HCT116 (cell line): Measurements from ENCODE around the gene SLMAP. TPM values are rescaled to one million over a fixed set of nuclear protein-coding genes. Genes with fewer than 3 reads are reported as not detected.

ENCODE experiments used
- ATAC-seq: fragments of 200-7000 bp; cut with Tn5 transposase; 2 replicates; pipeline ENCODE4 v1.9.1; 2020; ENCODE audit warnings: mild to moderate bottlenecking, moderate library complexity
- BruUV-seq: library from RNA; stranded (reverse); fragments of 400-500 nt; replicated peaks from 2 replicates; lab custom pipeline; 2021; lab: Mats Ljungman, UMichigan
- CTCF ChIA-PET: fragments of 300-600 bp; sonication (Branson Sonifier 250); formaldehyde crosslinking; loops from one replicate; lab custom pipeline; 2021; ENCODE audit warnings: antibody characterized with exemption; lab: Charles Lee
- POLR2A ChIA-PET: fragments of 300-600, 350-600 bp; sonication (Branson Sonifier 250); formaldehyde crosslinking; loops from one replicate; lab custom pipeline; 2021; ENCODE audit warnings: antibody characterized with exemption; lab: Charles Lee
- RAD21 ChIA-PET, 2 experiments: fragments of 300-600 bp; sonication (Branson Sonifier 250); formaldehyde crosslinking; loops; one replicate each; lab custom pipeline; 2023; ENCODE audit warnings: low total read pairs in 2 of 2; ENCODE audit not compliant: uncharacterized antibody in 2 of 2, unreplicated experiment in 2 of 2, low non-redundant PET in 1 of 2; lab: Charles Lee
- DNase-seq: peaks from one replicate; pipeline ENCODE4 v3.0.0-alpha.2; 2010; ENCODE audit warnings: low read depth, low spot score
- H2AFZ ChIP-seq: fragments of 200-600 bp; shearing (Covaris generic), sonication (generic); 2 replicates; pipeline ENCODE4 v1.6.1; 2017; ENCODE audit warnings: low read depth, mixed run types, mixed read lengths, antibody characterized with exemption, low read length; ENCODE audit not compliant: poor library complexity, severe bottlenecking
- H3K27ac ChIP-seq: 2 replicates; pipeline ENCODE4 v1.5.1; 2012; ENCODE audit warnings: low read depth, low read length
- H3K27me3 ChIP-seq: fragments of 200-600 bp; sonication (generic); 2 replicates; pipeline ENCODE4 v1.6.1; 2016; ENCODE audit warnings: mixed run types, low read length, mixed read lengths; ENCODE audit not compliant: insufficient read depth
- H3K36me3 ChIP-seq, 2 experiments: fragments of 200-500 bp in 1 of 2; fragments of 200-600 bp in 1 of 2; sonication (Bioruptor generic) in 1 of 2; sonication (generic) in 1 of 2; 2 replicates each; pipeline versions ENCODE4 v1.5.1 to v1.6.1; 2014 to 2016; ENCODE audit warnings: low read length in 2 of 2, inconsistent platforms in 1 of 2, mixed read lengths in 1 of 2, mixed run types in 1 of 2; ENCODE audit not compliant: insufficient read depth in 2 of 2, control insufficient read depth in 1 of 2
- H3K4me1 ChIP-seq, 2 experiments: fragments of 200-600 bp in 1 of 2; sonication (generic) in 1 of 2; 2 replicates each; pipeline versions ENCODE4 v1.5.1 to v1.6.1; 2012 to 2017; ENCODE audit warnings: low read length in 2 of 2, inconsistent platforms in 1 of 2, mild to moderate bottlenecking in 1 of 2, mixed read lengths in 1 of 2, mixed run types in 1 of 2, moderate library complexity in 1 of 2; ENCODE audit not compliant: insufficient read depth in 2 of 2, control insufficient read depth in 1 of 2
- H3K4me2 ChIP-seq: fragments of 200-600 bp; sonication (generic); 2 replicates; pipeline ENCODE4 v1.6.1; 2017; ENCODE audit warnings: mixed run types, low read length, mixed read lengths
- H3K4me3 ChIP-seq, 2 experiments: fragments of 200-600 bp in 1 of 2; sonication (generic) in 1 of 2; replicated peaks in 1 of 2; 2 replicates each; pipeline ENCODE4 v1.5.1; 2011 to 2016; ENCODE audit warnings: low read length in 2 of 2, control low read depth in 1 of 2, low read depth in 1 of 2, mild to moderate bottlenecking in 1 of 2, mixed read lengths in 1 of 2, mixed run types in 1 of 2
- H3K79me2 ChIP-seq: fragments of 200-600 bp; sonication (generic); 2 replicates; pipeline ENCODE4 v1.6.1; 2017; ENCODE audit warnings: mild to moderate bottlenecking, mixed run types, low read length, moderate library complexity, mixed read lengths; ENCODE audit not compliant: insufficient read depth
- H3K9ac ChIP-seq: fragments of 200-600 bp; sonication (generic); 2 replicates; pipeline ENCODE4 v1.6.1; 2016; ENCODE audit warnings: low read length, mixed read lengths
- H3K9me2 ChIP-seq: fragments of 200-600 bp; sonication (generic), shearing (Covaris generic); 2 replicates; pipeline ENCODE4 v1.6.1; 2017; ENCODE audit warnings: mixed run types, mild to moderate bottlenecking, moderate library complexity; ENCODE audit not compliant: insufficient read depth
- H3K9me3 ChIP-seq, 2 experiments: fragments of 200-500 bp in 1 of 2; fragments of 200-600 bp in 1 of 2; sonication (Bioruptor generic) in 1 of 2; sonication (generic) in 1 of 2; 2 replicates each; pipeline ENCODE4 v1.6.1; 2014 to 2017; ENCODE audit warnings: low read length in 2 of 2, mixed read lengths in 2 of 2, inconsistent platforms in 1 of 2, low read depth in 1 of 2, mild to moderate bottlenecking in 1 of 2, mixed run types in 1 of 2, moderate library complexity in 1 of 2; ENCODE audit not compliant: control insufficient read depth in 1 of 2, insufficient read depth in 1 of 2
- H4K20me1 ChIP-seq: fragments of 200-600 bp; sonication (generic), shearing (Covaris generic); 2 replicates; pipeline ENCODE4 v1.6.1; 2017; ENCODE audit warnings: mixed run types, mild to moderate bottlenecking, moderate library complexity; ENCODE audit not compliant: insufficient read depth
- ATF3 ChIP-seq: IDR thresholded peaks from 2 replicates; pipeline ENCODE4 v1.6.1; 2012
- CEBPB ChIP-seq: IDR thresholded peaks from 2 replicates; pipeline ENCODE4 v1.6.1; 2012; ENCODE audit warnings: low read depth
- EGR1 ChIP-seq: IDR thresholded peaks from 2 replicates; pipeline ENCODE4 v1.6.1; 2012; ENCODE audit warnings: low read depth
- ELF1 ChIP-seq: IDR thresholded peaks from 2 replicates; pipeline ENCODE4 v1.6.1; 2012; ENCODE audit warnings: low read depth, borderline replicate concordance
- EZH2phosphoT487 ChIP-seq: fragments of 200-600 bp; IDR thresholded peaks from 2 replicates; pipeline ENCODE4 v1.6.1; 2018; ENCODE audit warnings: antibody characterized with exemption, borderline replicate concordance
- JUND ChIP-seq: IDR thresholded peaks from 2 replicates; pipeline ENCODE4 v1.6.1; 2012
- MAX ChIP-seq: IDR thresholded peaks from 2 replicates; pipeline ENCODE4 v1.6.1; 2012
- POLR2AphosphoS5 ChIP-seq: IDR thresholded peaks from 2 replicates; pipeline ENCODE4 v1.6.1; 2011; ENCODE audit warnings: mild to moderate bottlenecking, low read depth, low read length, moderate library complexity
- RAD21 ChIP-seq: IDR thresholded peaks from 2 replicates; pipeline ENCODE4 v1.6.1; 2012; ENCODE audit warnings: low read depth, mild to moderate bottlenecking
- SP1 ChIP-seq: IDR thresholded peaks from 2 replicates; pipeline ENCODE4 v1.6.1; 2012; ENCODE audit warnings: low read depth
- SRF ChIP-seq: IDR thresholded peaks from 2 replicates; pipeline ENCODE4 v1.6.1; 2012; ENCODE audit warnings: low read depth
- TCF7L2 ChIP-seq: IDR thresholded peaks from 2 replicates; pipeline ENCODE4 v1.7.0; 2011; ENCODE audit warnings: borderline replicate concordance, inconsistent platforms; ENCODE audit not compliant: insufficient read depth, insufficient read length; ENCODE audit errors: extremely low read depth
- YY1 ChIP-seq: IDR thresholded peaks from 2 replicates; pipeline ENCODE4 v1.6.1; 2011; ENCODE audit warnings: low read length, low read depth, moderate library complexity, mild to moderate bottlenecking; ENCODE audit not compliant: insufficient replicate concordance; ENCODE audit errors: extremely low read depth
- ZNF274 ChIP-seq: fragments of 200-500 bp; sonication (Bioruptor generic); IDR thresholded peaks from 2 replicates; pipeline ENCODE4 v1.6.1; 2014; ENCODE audit warnings: mild to moderate bottlenecking, low read depth, low read length, inconsistent platforms
- intact Hi-C: fragments of 100-400 bp; cut with micrococcal nuclease; formaldehyde crosslinking; loops from 2 replicates; pipeline ENCODE4 v1.10.0; 2022
- total RNA-seq: library from RNA; stranded (reverse); gene quantifications from one replicate; pipeline ENCODE4 v1.2.1, GENCODE V29; 2021; ENCODE audit not compliant: unreplicated experiment

Gene SLMAP
- total RNA-seq, 1 experiment from 2014 or later = 81.0 TPM

GRCh38 chr3:57892423-57892822 is 136.3 kb downstream of the SLMAP start:
- ChIA-PET RAD21 (no interaction called here), POLR2A (no interaction called here), CTCF (no interaction called here)
- Histone ChIP-seq H3K36me3 (peaks cover 0 to 5% of the 10 kb centered on the region in 2 experiments; a peak in 2 of 4 replicates), H4K20me1 (no peaks in the 10 kb centered on the region), H3K4me1 (no peaks in the 10 kb centered on the region), H3K27ac (no peak overlapping the region), H3K9me2 (no peaks in the 10 kb centered on the region), H3K9me3 (no peaks in the 10 kb centered on the region), H3K79me2 (no peaks in the 10 kb centered on the region), H3K4me3 (no peak overlapping the region), H3K4me2 (no peak overlapping the region), H3K9ac (no peak overlapping the region), H2AFZ (no peak overlapping the region), H3K27me3 (no peaks in the 10 kb centered on the region)
- ATAC-seq (no peak), DNase-seq (no peak)
- BruUV-seq = no TSS peak
- intact Hi-C loops = no loop called here
- TF ChIP-seq JUND (no peak), SRF (no peak), TCF7L2 (no peak), ZNF274 (no peak), SP1 (no peak), YY1 (no peak), CEBPB (no peak), MAX (no peak), EGR1 (no peak)

- H3K27ac ChIP-seq = no peak overlapping the region
- CTCF ChIA-PET = no interaction called here
- no peak overlapping the region for H2AFZ ChIP-seq
- H4K20me1 ChIP-seq = no peaks in the 10 kb centered on the region
- H3K4me1 ChIP-seq = no peaks in the 10 kb centered on the region
- BruUV-seq = no TSS peak
- no peak overlapping the region for H3K4me3 ChIP-seq
- no peak overlapping the region for H3K4me2 ChIP-seq
- H3K9me3 ChIP-seq = no peaks in the 10 kb centered on the region
- H3K9ac ChIP-seq = no peak overlapping the region
- ATAC-seq = no peak
- POLR2A ChIA-PET = no interaction called here
- RAD21 ChIA-PET = no interaction called here
- TF ChIP-seq ELF1 = no peak
- TF ChIP-seq YY1 = no peak
- TF ChIP-seq ZNF274 = no peak
- TF ChIP-seq SP1 = no peak
- no peak for TF ChIP-seq EGR1
- no peak for TF ChIP-seq POLR2AphosphoS5
- no peak for TF ChIP-seq EZH2phosphoT487
- TF ChIP-seq RAD21 = no peak
- TF ChIP-seq CEBPB = no peak
- no peak for TF ChIP-seq ATF3
- H3K36me3 ChIP-seq = peaks cover 0 to 5% of the 10 kb centered on the region in 2 experiments; a peak in 2 of 4 replicates
- H3K9me2 ChIP-seq = no peaks in the 10 kb centered on the region
- H3K79me2 ChIP-seq = no peaks in the 10 kb centered on the region
- intact Hi-C loops = no loop called here
- no peak for DNase-seq
- no peaks in the 10 kb centered on the region for H3K27me3 ChIP-seq
These were observed 137.0 kb downstream of the SLMAP start for GRCh38 chr3:57893156-57893555.
